AG04449 (cell line): ENCODE data around the gene CLDN12.

Experiments
- CTCF ChIA-PET: fragments of 350-600 bp; formaldehyde crosslinking; extraction: SDS; loops from one replicate; lab custom pipeline; 2021; ENCODE audit warnings: antibody characterized with exemption; lab: Yijun Ruan, JAX
- POLR2A ChIA-PET: fragments of 400-600, 350-600 bp; formaldehyde crosslinking; extraction: SDS; loops from one replicate; lab custom pipeline; 2020; ENCODE audit warnings: antibody characterized with exemption, inconsistent platforms; lab: Yijun Ruan, JAX
- DNase-seq: peaks from one replicate; pipeline ENCODE4 v3.0.0-alpha.2; 2010; ENCODE audit warnings: low read depth, low spot score
- H3K4me3 ChIP-seq: 2 replicates; pipeline ENCODE4 v1.5.1; 2011; ENCODE audit warnings: low read depth, mild to moderate bottlenecking, control low read depth, low read length
- TF ChIP-seq, protein P1 (sequence below): IDR thresholded peaks from one replicate; pipeline ENCODE4 v1.5.1; 2011; ENCODE audit warnings: mild to moderate bottlenecking, moderate library complexity, low read length, control low read depth, inconsistent platforms; ENCODE audit not compliant: insufficient read depth; ENCODE audit errors: missing control alignments

CLDN12 gene

DNA sequence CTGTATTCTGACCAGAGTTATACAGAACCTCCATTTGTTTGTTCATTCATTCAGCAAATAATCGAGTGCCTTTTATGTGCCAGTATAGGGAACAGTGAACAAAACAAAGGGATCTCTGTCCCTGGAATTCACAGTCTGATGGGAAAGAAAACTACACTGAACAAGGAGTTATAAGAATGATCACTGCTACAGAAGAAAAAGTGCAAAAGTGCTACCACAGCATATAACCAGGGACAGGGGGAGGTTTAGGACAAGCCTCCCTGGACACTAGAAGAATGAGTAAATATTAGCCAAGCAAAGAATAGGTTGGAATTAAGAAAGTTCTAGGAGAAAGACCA lies 4.2 kb downstream of the CLDN12 start:
- no peak overlapping the region for H3K4me3 ChIP-seq
- POLR2A ChIA-PET, result no interaction called here
- DNase-seq, result no peak
- CTCF ChIA-PET, result interaction anchor here (3.3 kb wide), 1 partner anchor 13 kb away, joined by 10 read pairs; no protein-coding TSS in a partner anchor
- TF ChIP-seq, protein P1, sequence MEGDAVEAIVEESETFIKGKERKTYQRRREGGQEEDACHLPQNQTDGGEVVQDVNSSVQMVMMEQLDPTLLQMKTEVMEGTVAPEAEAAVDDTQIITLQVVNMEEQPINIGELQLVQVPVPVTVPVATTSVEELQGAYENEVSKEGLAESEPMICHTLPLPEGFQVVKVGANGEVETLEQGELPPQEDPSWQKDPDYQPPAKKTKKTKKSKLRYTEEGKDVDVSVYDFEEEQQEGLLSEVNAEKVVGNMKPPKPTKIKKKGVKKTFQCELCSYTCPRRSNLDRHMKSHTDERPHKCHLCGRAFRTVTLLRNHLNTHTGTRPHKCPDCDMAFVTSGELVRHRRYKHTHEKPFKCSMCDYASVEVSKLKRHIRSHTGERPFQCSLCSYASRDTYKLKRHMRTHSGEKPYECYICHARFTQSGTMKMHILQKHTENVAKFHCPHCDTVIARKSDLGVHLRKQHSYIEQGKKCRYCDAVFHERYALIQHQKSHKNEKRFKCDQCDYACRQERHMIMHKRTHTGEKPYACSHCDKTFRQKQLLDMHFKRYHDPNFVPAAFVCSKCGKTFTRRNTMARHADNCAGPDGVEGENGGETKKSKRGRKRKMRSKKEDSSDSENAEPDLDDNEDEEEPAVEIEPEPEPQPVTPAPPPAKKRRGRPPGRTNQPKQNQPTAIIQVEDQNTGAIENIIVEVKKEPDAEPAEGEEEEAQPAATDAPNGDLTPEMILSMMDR, result no peak

DNA sequence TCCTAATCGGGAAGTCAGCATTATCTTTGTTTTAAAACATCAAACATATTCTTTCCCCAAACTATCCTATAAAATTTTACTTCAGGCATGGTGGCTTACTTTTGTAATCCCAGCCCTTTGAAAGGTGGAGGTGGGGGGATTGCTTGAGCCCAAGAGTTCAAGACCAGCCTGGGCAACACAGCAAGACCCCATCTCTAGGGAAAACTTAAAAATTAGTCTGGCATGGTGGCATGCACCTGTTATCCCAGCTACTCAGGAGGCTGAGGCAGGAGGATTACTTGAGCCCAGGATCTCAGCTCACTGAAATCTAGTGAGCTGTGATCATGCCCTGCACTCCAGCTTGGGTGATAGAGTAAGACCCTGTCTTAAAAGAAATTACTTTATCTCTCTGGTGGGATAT lies 4.9 kb downstream of the CLDN12 start:
- H3K4me3 ChIP-seq, result no peak overlapping the region
- TF ChIP-seq, protein P1, result no peak
- POLR2A ChIA-PET, result no interaction called here
- no peak for DNase-seq
- CTCF ChIA-PET, result interaction anchor here (1.1 to 3.3 kb wide), 3 partner anchors 12 to 96 kb away, joined by 3 to 10 read pairs (median 6); partner anchors contain the start of gene GTPBP10

GRCh38 chr7:90409667-90410066 lies 6.4 kb downstream of the CLDN12 start:
- TF ChIP-seq, protein P1, result no peak
- no peak overlapping the region for H3K4me3 ChIP-seq
- DNase-seq, result no peak
- CTCF ChIA-PET, result interaction anchor here (1.7 to 3.3 kb wide), 2 partner anchors 11 to 64 kb away, joined by 6 to 10 read pairs; partner anchors contain the start of gene GTPBP10
- POLR2A ChIA-PET, result no interaction called here

DNA sequence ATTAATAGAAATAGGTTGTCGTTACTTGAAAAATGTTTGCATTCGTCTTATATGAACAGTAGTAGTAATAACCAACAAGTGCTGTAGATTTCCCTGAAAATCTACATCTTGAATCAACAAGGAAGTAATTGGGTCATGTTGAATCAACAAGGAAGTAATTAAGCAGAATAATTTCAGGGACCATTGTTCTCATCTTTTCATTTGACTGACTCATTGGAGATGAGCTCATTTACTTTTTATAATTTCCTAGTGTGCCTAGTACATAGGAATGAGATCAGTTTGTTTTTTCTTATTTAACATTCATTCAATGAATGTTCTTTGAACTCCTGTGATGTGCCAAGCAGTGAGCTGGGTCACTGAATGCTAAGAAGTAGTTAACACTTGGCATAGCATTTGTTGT lies 8.2 kb downstream of the CLDN12 start:
- CTCF ChIA-PET, result interaction anchor here (1.0 to 2.1 kb wide), 5 partner anchors 8 to 258 kb away, joined by 3 to 9 read pairs (median 8); partner anchors contain the start of genes CLDN12, GTPBP10 and STEAP1
- TF ChIP-seq, protein P1, result no peak
- DNase-seq, result no peak

GRCh38 chr7:90412458-90413184 lies 9.4 kb downstream of the CLDN12 start:
- ChIA-PET CTCF (interaction anchor here (0.9 to 8.8 kb wide), 5 partner anchors 8 to 51 kb away, joined by 3 to 77 read pairs (median 9); partner anchors contain the start of gene CLDN12), POLR2A (no interaction called here)
- no peak for DNase-seq
- TF ChIP-seq, protein P1, result peak; percentile 13
- H3K4me3 ChIP-seq, result no peak overlapping the region

More for the DNA sequence above, 8.2 kb downstream of the CLDN12 start:
- H3K4me3 ChIP-seq, result no peak overlapping the region
- POLR2A ChIA-PET, result no interaction called here

DNA sequence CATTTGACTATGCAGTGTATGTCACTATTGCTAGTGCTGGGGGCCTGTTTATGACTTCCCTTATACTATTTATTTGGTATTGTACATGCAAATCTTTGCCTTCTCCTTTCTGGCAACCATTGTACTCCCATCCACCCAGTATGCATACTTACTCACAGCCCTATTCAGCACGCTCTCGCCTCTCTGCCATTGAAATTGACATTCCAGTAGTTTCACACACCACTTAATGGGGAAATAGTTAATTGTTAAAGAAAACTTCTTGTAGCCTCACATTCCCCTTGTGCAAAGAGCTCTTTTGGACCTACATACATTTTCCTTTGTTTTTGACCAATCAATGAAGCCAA lies 9.9 kb downstream of the CLDN12 start:
- ChIA-PET CTCF (interaction anchor here (1.0 to 8.8 kb wide), 2 partner anchors 16 to 101 kb away, joined by 4 to 77 read pairs; no protein-coding TSS in a partner anchor), POLR2A (no interaction called here)
- TF ChIP-seq, protein P1, result no peak
- H3K4me3 ChIP-seq, result no peak overlapping the region
- no peak for DNase-seq
